Thyroid gland (tissue), 4 donors: Measurements from ENCODE around the gene GJC2. TPM values are rescaled to one million over a fixed set of nuclear protein-coding genes. Genes with fewer than 3 reads are reported as not detected.
"Not testable (repeated sequence)": the region's sequence is repeated elsewhere in the genome, so short reads cannot be mapped to it uniquely, and the experiment has no call there.

Experiments
- DNase-seq, 2 donors: peaks; one replicate each; pipeline ENCODE4 v3.0.0-alpha.2; 2019
- H3K27ac ChIP-seq, 3 donors: fragments of 200-600 bp; sonication (generic); 1 replicate in 2 of 3; 2 replicates in 1 of 3; pipeline ENCODE4 v1.5.1; 2016 to 2019; ENCODE audit warnings: mild to moderate bottlenecking in 1 of 3, moderate library complexity in 1 of 3
- H3K27me3 ChIP-seq: fragments of 200-600 bp; sonication (generic); one replicate; pipeline ENCODE4 v1.5.1; 2019
- H3K36me3 ChIP-seq, 2 donors: fragments of 200-600 bp; sonication (generic); one replicate each; pipeline ENCODE4 v1.5.1; 2016 to 2019
- H3K4me1 ChIP-seq, 2 donors: fragments of 200-600 bp; sonication (generic); one replicate each; pipeline ENCODE4 v1.5.1; 2017 to 2019
- H3K4me3 ChIP-seq, 3 donors: fragments of 200-600 bp; sonication (generic); replicated peaks in 1 of 3; 1 replicate in 2 of 3; 2 replicates in 1 of 3; pipeline ENCODE4 v1.5.1; 2016; ENCODE audit warnings: mild to moderate bottlenecking in 1 of 3
- H3K9me3 ChIP-seq: fragments of 200-600 bp; sonication (generic); one replicate; pipeline ENCODE4 v1.5.1; 2017
- CTCF ChIP-seq, 6 experiments: fragments of 200-600 bp in 3 of 6; fragments of 450-650 bp in 3 of 6; sonication (generic) in 3 of 6; IDR thresholded peaks; one replicate each; pipeline ENCODE4 v1.5.1; 2016 to 2019; ENCODE audit warnings: antibody characterized with exemption in 6 of 6, mild to moderate bottlenecking in 2 of 6, inconsistent platforms in 1 of 6, moderate library complexity in 1 of 6
- POLR2A ChIP-seq, 2 donors: fragments of 450-650 bp; IDR thresholded peaks; one replicate each; pipeline ENCODE4 v1.6.1; 2017; ENCODE audit warnings: antibody characterized with exemption in 2 of 2, mild to moderate bottlenecking in 2 of 2, moderate library complexity in 1 of 2
- WGBS, 2 donors: methylation state at CpG; one replicate each; pipeline ENCODE4 v1.1.5; 2017; 5-methylcytosine and 5-hydroxymethylcytosine counted together
- intact Hi-C: fragments of 100-400 bp; cut with DNase I; formaldehyde crosslinking; loops from one replicate; pipeline ENCODE4 v1.15.1; 2023
- total RNA-seq, 4 donors: library from RNA; depleted of rRNA; stranded (reverse); fragments of >200 nt; gene quantifications; one replicate each; pipeline ENCODE4 v1.2.3, GENCODE V29; 2016

GJC2 gene
- total RNA-seq, 4 donors from 2014 or later: 2.1 to 14.0 (median 3.8) TPM

DNA sequence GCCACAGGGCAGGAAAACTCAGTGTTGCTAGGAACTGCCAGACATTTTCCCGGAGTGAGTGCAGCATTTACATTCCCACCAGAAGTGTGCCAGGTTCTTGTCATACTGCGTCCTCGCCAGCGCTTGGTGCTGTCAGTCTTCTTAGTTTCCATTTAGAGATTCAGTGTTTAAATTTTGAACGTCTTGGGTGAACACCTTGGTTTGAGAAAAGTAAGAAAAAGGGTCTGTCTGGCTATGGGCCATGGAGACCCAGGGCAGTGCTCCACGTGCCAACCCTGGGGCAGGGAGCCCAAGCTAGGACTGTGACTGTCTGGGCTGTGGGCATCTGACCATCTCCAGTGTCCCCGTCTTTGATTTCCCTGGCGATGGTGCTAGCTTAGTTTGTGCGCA is 31.9 kb downstream of the GJC2 start:
- DNase-seq: no peak
- Histone ChIP-seq H3K36me3 (no peaks in the 10 kb centered on the region), H3K9me3 (no peaks in the 10 kb centered on the region), H3K27me3 (no peaks in the 10 kb centered on the region), H3K4me1 (peaks cover 0 to 4% of the 10 kb centered on the region in 2 donors), H3K4me3 (no peak overlapping the region), H3K27ac (no peak overlapping the region)
- TF ChIP-seq POLR2A (IDR thresholded peaks at IDR 0.05) (no peak), CTCF (IDR thresholded peaks at IDR 0.05) (no peak)
- intact Hi-C loops: no loop called here
- 91% methylated on average over 9 of the region's 9 CpGs for WGBS, 2 donors

DNA sequence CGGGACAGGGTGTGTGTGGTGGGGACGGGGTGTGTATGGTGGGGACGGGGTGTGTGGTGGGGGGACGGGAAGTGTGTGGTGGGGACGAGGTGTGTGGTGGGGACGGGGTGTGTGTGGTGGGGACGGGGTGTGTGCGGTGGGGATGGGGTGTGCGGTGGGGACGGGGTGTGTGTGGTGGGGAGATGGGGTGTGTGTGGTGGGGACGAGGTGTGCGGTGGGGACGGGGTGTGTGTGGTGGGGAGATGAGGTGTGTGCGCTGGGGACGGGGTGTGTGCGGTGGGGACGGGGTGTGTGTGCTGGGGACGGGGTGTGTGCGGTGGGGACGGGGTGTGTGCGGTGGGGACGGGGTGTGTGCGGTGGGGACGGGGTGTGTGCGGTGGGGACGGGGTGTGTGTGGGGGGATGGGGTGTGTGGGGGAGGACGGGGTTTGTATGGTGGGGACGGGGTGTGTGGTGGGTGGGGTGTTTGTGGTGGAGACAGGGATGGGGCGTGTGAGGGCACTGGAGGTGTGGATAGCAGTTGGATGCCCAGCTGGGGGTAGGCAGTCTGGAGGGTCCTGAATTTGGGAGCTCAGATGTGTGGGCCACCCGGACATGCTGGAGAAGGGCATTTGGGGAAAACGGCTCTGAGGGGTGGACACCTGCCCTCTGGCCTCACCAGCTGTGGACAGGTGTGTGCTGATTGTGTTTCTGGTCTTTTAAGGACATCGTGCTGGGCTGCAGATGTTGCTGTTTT is 32.7 kb downstream of the GJC2 start:
- WGBS, 2 donors: 87 to 93% methylated on average over 27 to 32 of the region's 32 CpGs
- no peak for DNase-seq
- H3K4me1 ChIP-seq: peaks cover 0 to 4% of the 10 kb centered on the region in 2 donors
- no peaks in the 10 kb centered on the region for H3K36me3 ChIP-seq
- intact Hi-C loops: no loop called here
- no peaks in the 10 kb centered on the region for H3K27me3 ChIP-seq
- TF ChIP-seq POLR2A (IDR thresholded peaks at IDR 0.05) (no peak), CTCF (IDR thresholded peaks at IDR 0.05) (no peak)
- H3K9me3 ChIP-seq: no peaks in the 10 kb centered on the region
- no peak overlapping the region for H3K4me3 ChIP-seq
- no peak overlapping the region for H3K27ac ChIP-seq

- H3K27me3 ChIP-seq: no peaks in the 10 kb centered on the region
- no peaks in the 10 kb centered on the region for H3K9me3 ChIP-seq
- no peaks in the 10 kb centered on the region for H3K36me3 ChIP-seq
- no peak overlapping the region for H3K4me3 ChIP-seq
- DNase-seq: no peak
- H3K4me1 ChIP-seq: no peaks in the 10 kb centered on the region
- no peak overlapping the region for H3K27ac ChIP-seq
- intact Hi-C loops: no loop called here
- TF ChIP-seq POLR2A (IDR thresholded peaks at IDR 0.05): no peak
- WGBS, 2 donors: 81 to 94% methylated on average over 7 of the region's 7 CpGs
Observed at GRCh38 chr1:228184152-228184551, 34.4 kb downstream of the GJC2 start.

GRCh38 chr1:228185641-228185965 is 35.9 kb downstream of the GJC2 start:
- intact Hi-C loops: no loop called here
- H3K4me1 ChIP-seq: no peaks in the 10 kb centered on the region
- 67 to 74% methylated on average over 11 of the region's 11 CpGs for WGBS, 2 donors

DNA sequence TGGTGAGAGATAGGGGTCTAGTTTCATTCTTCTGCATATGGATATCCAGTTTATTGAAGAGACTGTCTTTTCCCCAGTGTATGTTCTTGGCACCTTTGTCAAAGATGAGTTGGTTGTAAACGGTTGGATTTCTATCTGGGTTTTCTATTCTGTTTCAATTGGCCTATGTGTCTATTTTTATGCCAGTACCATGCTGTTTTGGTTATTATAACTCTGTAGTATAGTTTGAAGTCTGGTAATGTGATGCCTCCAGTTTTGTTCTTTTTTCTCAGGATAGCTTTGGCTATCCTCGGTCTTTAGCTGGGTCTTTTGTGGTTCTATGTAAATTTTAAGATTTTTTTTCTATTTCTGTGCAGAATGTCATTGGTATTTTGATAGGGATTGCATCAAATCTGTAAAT is 38.5 kb downstream of the GJC2 start:
- intact Hi-C loops, H3K4me3 ChIP-seq: not testable (repeated sequence)
- WGBS, 2 donors: 86 to 87% methylated on average over 2 of the region's 2 CpGs

More at GRCh38 chr1:228185641-228185965, 35.9 kb downstream of the GJC2 start:
- TF ChIP-seq POLR2A (IDR thresholded peaks at IDR 0.05) (no peak), CTCF (IDR thresholded peaks at IDR 0.05) (no peak)
- DNase-seq: no peak
- Histone ChIP-seq H3K9me3 (no peaks in the 10 kb centered on the region), H3K36me3 (no peaks in the 10 kb centered on the region), H3K27ac (no peak overlapping the region), H3K4me3 (no peak overlapping the region), H3K27me3 (no peaks in the 10 kb centered on the region)

DNA sequence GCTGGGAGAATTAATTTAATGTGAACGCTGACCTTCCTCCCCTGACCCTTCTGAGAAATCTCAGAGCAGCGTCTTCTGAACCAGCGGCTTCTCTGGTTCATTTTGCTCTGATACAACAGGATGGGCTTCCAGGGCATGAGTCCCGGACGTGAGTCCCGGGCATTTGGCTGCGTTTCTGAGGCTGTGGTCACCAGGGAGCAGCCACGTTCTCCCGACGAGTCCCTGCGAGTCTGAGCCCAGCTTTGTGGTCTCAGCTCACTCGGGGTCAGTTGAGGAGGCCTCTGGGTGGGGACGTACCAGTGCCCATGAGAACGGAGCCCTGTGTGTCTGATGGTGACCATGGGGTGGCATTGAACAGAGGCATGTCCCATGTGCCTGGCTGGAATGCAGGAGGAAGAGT is 40.5 kb downstream of the GJC2 start:
- H3K27me3 ChIP-seq: no peaks in the 10 kb centered on the region
- WGBS, 2 donors: 88 to 90% methylated on average over 11 to 14 of the region's 14 CpGs

More for the DNA sequence above, 38.5 kb downstream of the GJC2 start:
- not testable (repeated sequence) for H3K4me1 ChIP-seq, H3K36me3 ChIP-seq, H3K27ac ChIP-seq, H3K27me3 ChIP-seq, H3K9me3 ChIP-seq, DNase-seq

More for the DNA sequence above, 40.5 kb downstream of the GJC2 start:
- H3K36me3 ChIP-seq: no peaks in the 10 kb centered on the region
- intact Hi-C loops: no loop called here
- no peak for DNase-seq
- no peak overlapping the region for H3K27ac ChIP-seq
- no peak overlapping the region for H3K4me3 ChIP-seq
- no peaks in the 10 kb centered on the region for H3K9me3 ChIP-seq
- TF ChIP-seq CTCF (IDR thresholded peaks at IDR 0.05) (no peak), POLR2A (IDR thresholded peaks at IDR 0.05) (no peak)
- no peaks in the 10 kb centered on the region for H3K4me1 ChIP-seq
